Osteocyte (in vitro differentiated cells): ENCODE data around the gene CCS. TPM values are rescaled to one million over a fixed set of nuclear protein-coding genes. Genes with fewer than 3 reads are reported as not detected.
"Not testable (repeated sequence)": the region's sequence is repeated elsewhere in the genome, so short reads cannot be mapped to it uniquely, and the experiment has no call there.

Experiments
- DNase-seq: peaks from one replicate; pipeline ENCODE4 v3.0.0; 2021; ENCODE audit warnings: mixed read lengths; ENCODE audit not compliant: unreplicated experiment; ENCODE audit errors: extremely low spot score
- H3K27ac Mint-ChIP-seq: one replicate; pipeline ENCODE4 v1.8.0; 2021; ENCODE audit warnings: mild to moderate bottlenecking, mixed read lengths; ENCODE audit not compliant: unreplicated experiment
- H3K27me3 Mint-ChIP-seq: one replicate; pipeline ENCODE4 v1.8.0; 2021; ENCODE audit warnings: mixed read lengths; ENCODE audit not compliant: unreplicated experiment
- H3K36me3 Mint-ChIP-seq: one replicate; pipeline ENCODE4 v1.8.0; 2021; ENCODE audit warnings: mixed read lengths; ENCODE audit not compliant: unreplicated experiment
- H3K4me1 Mint-ChIP-seq: one replicate; pipeline ENCODE4 v1.8.0; 2021; ENCODE audit warnings: mixed read lengths; ENCODE audit not compliant: unreplicated experiment
- H3K4me3 Mint-ChIP-seq: one replicate; pipeline ENCODE4 v1.8.0; 2021; ENCODE audit warnings: mild to moderate bottlenecking, moderate library complexity, mixed read lengths; ENCODE audit not compliant: unreplicated experiment
- H3K9me3 Mint-ChIP-seq: one replicate; pipeline ENCODE4 v1.8.0; 2021; ENCODE audit warnings: mixed read lengths; ENCODE audit not compliant: unreplicated experiment
- CTCF ChIP-seq: fragments of 200-600 bp; sonication (generic); IDR thresholded peaks from 2 replicates; pipeline ENCODE4 v1.5.0; 2021; ENCODE audit warnings: antibody characterized with exemption, mild to moderate bottlenecking, moderate library complexity
- total RNA-seq: library from RNA; stranded (reverse); gene quantifications from 2 replicates; pipeline ENCODE4 v1.2.1, GENCODE V29; 2021

CCS gene
- total RNA-seq, 1 donor from 2014 or later: 46.8 TPM

GRCh38 chr11:66638177-66639065, 45.4 kb downstream of the CCS start, which contains the start of gene RBM4:
Gene RBM4, plus strand, starts transcription at chr11:66638703. Its CDS starts 1,009 bp downstream, at chr11:66639712.
- Mint-ChIP-seq H3K4me1 (peaks cover 56% of the 10 kb centered on the region), H3K27ac (peak within 1 kb of the TSS; percentile 98), H3K36me3 (peaks cover 40% of the 10 kb centered on the region), H3K9me3 (no peaks in the 10 kb centered on the region), H3K4me3 (peak within 1 kb of the TSS; percentile 97), H3K27me3 (no peaks in the 10 kb centered on the region)
- TF ChIP-seq CTCF: peak; percentile 22
- peak; percentile 99 for DNase-seq

- no peak for DNase-seq
- Mint-ChIP-seq H3K36me3 (peaks cover 44% of the 10 kb centered on the region), H3K4me3 (peak overlapping the region; percentile 97), H3K27ac (peak overlapping the region; percentile 98), H3K9me3 (no peaks in the 10 kb centered on the region), H3K4me1 (peaks cover 62% of the 10 kb centered on the region), H3K27me3 (no peaks in the 10 kb centered on the region)
- peak; percentile 15 for TF ChIP-seq CTCF
Observed at GRCh38 chr11:66639066-66639813, 46.3 kb downstream of the CCS start.

GRCh38 chr11:66639814-66640340, 46.9 kb downstream of the CCS start:
- peaks cover 46% of the 10 kb centered on the region for H3K36me3 Mint-ChIP-seq
- peak overlapping the region; percentile 97 for H3K4me3 Mint-ChIP-seq

GRCh38 chr11:66641834-66642233, 48.8 kb downstream of the CCS start:
- Mint-ChIP-seq H3K4me3 (peak overlapping the region; percentile 97), H3K27me3 (no peaks in the 10 kb centered on the region), H3K4me1 (peaks cover 75% of the 10 kb centered on the region), H3K36me3 (peaks cover 64% of the 10 kb centered on the region), H3K9me3 (no peaks in the 10 kb centered on the region), H3K27ac (peak overlapping the region; percentile 1)
- no peak for DNase-seq
- TF ChIP-seq CTCF: no peak

More at GRCh38 chr11:66639814-66640340, 46.9 kb downstream of the CCS start:
- DNase-seq, H3K27me3 Mint-ChIP-seq, H3K9me3 Mint-ChIP-seq: not testable (repeated sequence)
- peaks cover 69% of the 10 kb centered on the region for H3K4me1 Mint-ChIP-seq
- H3K27ac Mint-ChIP-seq: peak overlapping the region; percentile 98

- Mint-ChIP-seq H3K4me1 (peaks cover 66% of the 10 kb centered on the region), H3K4me3 (no peak overlapping the region), H3K27me3 (no peaks in the 10 kb centered on the region), H3K27ac (no peak overlapping the region), H3K36me3 (peaks cover 76% of the 10 kb centered on the region), H3K9me3 (no peaks in the 10 kb centered on the region)
- no peak for DNase-seq
- TF ChIP-seq CTCF: no peak
Observed at GRCh38 chr11:66643745-66644437, 50.9 kb downstream of the CCS start.
